SH-SY5Y (cell line): Measurements from ENCODE around the gene CEP44.

Experiments used
- GATA2 ChIP-seq: IDR thresholded peaks from 2 replicates; pipeline ENCODE4 v1.6.1; 2011; ENCODE audit warnings: mild to moderate bottlenecking, low read depth, low read length
- GATA3 ChIP-seq: IDR thresholded peaks from 2 replicates; pipeline ENCODE4 v1.6.1; 2011; ENCODE audit warnings: low read depth, mild to moderate bottlenecking, low read length, moderate library complexity

- TF ChIP-seq GATA2: no peak
- TF ChIP-seq GATA3: no peak
These were observed 39.3 kb upstream of the CEP44 start for GRCh38 chr4:174244441-174244840.
